ENCODE results near the gene SNCB. TPM values are rescaled to one million over a fixed set of nuclear protein-coding genes. Genes with fewer than 3 reads are reported as not detected.

Gene SNCB
- total and polyA plus RNA-seq, 2 of the 13 experiments (the other 11 are each of a cell fraction or from before 2014, with no cell fraction given) = not detected

DNA sequence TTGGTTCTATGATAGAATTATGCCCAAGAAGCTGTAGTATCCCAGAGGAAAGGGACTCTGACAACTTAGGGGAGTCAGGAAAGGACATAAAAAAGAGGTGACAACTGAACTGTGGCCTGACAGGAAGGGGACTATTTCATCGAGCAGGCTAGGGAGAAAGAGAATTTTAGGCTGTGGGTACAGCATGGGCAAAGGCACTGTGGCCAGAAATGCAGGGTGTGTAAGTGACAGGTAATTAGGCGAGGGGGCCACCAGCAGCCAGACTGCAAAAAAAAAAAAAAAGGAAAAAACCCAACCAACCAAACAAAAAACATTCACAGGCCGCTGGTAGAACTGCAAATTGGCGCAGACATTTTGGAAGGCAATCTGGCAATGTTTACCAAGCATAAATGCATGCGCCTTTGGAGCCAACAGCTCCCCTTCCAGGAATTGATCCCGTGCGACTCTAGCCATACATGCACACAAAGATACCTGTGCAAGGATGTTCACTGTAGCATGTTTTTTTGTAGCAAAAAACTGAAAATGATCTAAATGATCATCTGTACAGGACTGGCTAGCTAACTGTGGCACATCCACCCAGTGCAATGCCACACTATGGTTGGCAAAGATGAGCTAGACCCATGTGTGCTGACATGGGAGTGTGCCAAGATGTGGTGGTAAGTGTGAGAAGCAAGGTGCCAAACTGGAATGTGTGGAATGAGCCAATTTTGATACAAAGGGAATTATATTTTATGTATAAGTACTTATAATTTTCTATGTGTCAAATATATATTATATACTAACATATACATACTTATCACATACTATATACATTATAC lies 1.3 kb upstream of the SNCB start:
- H3K36me3 ChIP-seq (replicated peaks in 1 of 2; ENCODE audit: control insufficient read depth in 1 of 2, insufficient read depth in 2 of 2, low read length in 2 of 2) = no peaks in the 10 kb centered on the region
- DNase-seq (ENCODE audit: low spot score) (no peak), FAIRE-seq (no peak), ATAC-seq (no peak)
- ChIA-PET POLR2A (interaction anchor here (1.8 kb wide), 1 partner anchor 15 kb away, joined by 5 read pairs; the partner anchor contains the start of gene TSPAN17), CTCF (ENCODE audit: low intra/inter-chr PET ratio, low total read pairs) (no interaction called here)
- peaks cover 26% of the 10 kb centered on the region for H3K4me1 ChIP-seq (ENCODE audit: insufficient read depth, low read length)
- no TSS peak for BruUV-seq (replicated peaks)
- in situ Hi-C loops (cut with HindIII; ENCODE audit: extremely low pct_ligation_motif_present, low pct_unique_long_range_greater_than_20kb) (no loop called here), intact Hi-C loops (cut with micrococcal nuclease; ENCODE audit: unreplicated experiment) (no loop called here)
- H3K27ac ChIP-seq (ENCODE audit: extremely low read length, insufficient read depth, low read length) = no peak overlapping the region
- TF ChIP-seq REL (CRISPR knock-in tag; conservative IDR thresholded peaks at IDR 0.05) (no peak), RXRA (CRISPR knock-in tag; IDR thresholded peaks at IDR 0.05) (no peak), TCF12 (IDR thresholded peaks at IDR 0.05) (no peak), TCF12 (CRISPR knock-in tag; IDR thresholded peaks at IDR 0.05) (no peak), ZNF543 (CRISPR knock-in tag; IDR thresholded peaks at IDR 0.05) (no peak), ZNF660 (CRISPR knock-in tag; IDR thresholded peaks at IDR 0.05; ENCODE audit: borderline replicate concordance, low read depth) (no peak), POLR2G (IDR thresholded peaks at IDR 0.05; ENCODE audit: low read depth, low read length) (no peak), STAT5B (CRISPR knock-in tag; IDR thresholded peaks at IDR 0.05) (no peak), ZNF703 (CRISPR knock-in tag; IDR thresholded peaks at IDR 0.05; ENCODE audit: borderline replicate concordance) (no peak), TP53 (CRISPR knock-in tag; conservative IDR thresholded peaks at IDR 0.05) (no peak), MAFK (conservative IDR thresholded peaks at IDR 0.05 in 1 of 2, IDR thresholded peaks at IDR 0.05 in 1 of 2; ENCODE audit: low read length in 2 of 2) (no peak), MBD4 (IDR thresholded peaks at IDR 0.05; ENCODE audit: borderline replicate concordance, low read length) (no peak), AKAP8 (CRISPR knock-in tag; IDR thresholded peaks at IDR 0.05) (no peak), BHLHE40 (IDR thresholded peaks at IDR 0.05; ENCODE audit: low read length) (no peak), SKI (IDR thresholded peaks at IDR 0.05; ENCODE audit: partially characterized antibody) (no peak), ETV5 (CRISPR knock-in tag; IDR thresholded peaks at IDR 0.05; ENCODE audit: borderline replicate concordance) (no peak), ZZZ3 (CRISPR knock-in tag; IDR thresholded peaks at IDR 0.05; ENCODE audit: borderline replicate concordance) (no peak)
- TF ChIP-seq, protein P1, sequence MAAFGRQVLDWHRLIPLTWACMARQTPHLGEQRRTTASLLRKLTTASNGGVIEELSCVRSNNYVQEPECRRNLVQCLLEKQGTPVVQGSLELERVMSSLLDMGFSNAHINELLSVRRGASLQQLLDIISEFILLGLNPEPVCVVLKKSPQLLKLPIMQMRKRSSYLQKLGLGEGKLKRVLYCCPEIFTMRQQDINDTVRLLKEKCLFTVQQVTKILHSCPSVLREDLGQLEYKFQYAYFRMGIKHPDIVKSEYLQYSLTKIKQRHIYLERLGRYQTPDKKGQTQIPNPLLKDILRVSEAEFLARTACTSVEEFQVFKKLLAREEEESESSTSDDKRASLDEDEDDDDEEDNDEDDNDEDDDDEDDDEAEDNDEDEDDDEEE (CRISPR knock-in tag; IDR thresholded peaks at IDR 0.05) = no peak
- TF ChIP-seq, protein P2, sequence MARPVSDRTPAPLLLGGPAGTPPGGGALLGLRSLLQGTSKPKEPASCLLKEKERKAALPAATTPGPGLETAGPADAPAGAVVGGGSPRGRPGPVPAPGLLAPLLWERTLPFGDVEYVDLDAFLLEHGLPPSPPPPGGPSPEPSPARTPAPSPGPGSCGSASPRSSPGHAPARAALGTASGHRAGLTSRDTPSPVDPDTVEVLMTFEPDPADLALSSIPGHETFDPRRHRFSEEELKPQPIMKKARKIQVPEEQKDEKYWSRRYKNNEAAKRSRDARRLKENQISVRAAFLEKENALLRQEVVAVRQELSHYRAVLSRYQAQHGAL (CRISPR knock-in tag; IDR thresholded peaks at IDR 0.05; ENCODE audit: not compliant biosample characterization) = no peak
- TF ChIP-seq, protein P3, sequence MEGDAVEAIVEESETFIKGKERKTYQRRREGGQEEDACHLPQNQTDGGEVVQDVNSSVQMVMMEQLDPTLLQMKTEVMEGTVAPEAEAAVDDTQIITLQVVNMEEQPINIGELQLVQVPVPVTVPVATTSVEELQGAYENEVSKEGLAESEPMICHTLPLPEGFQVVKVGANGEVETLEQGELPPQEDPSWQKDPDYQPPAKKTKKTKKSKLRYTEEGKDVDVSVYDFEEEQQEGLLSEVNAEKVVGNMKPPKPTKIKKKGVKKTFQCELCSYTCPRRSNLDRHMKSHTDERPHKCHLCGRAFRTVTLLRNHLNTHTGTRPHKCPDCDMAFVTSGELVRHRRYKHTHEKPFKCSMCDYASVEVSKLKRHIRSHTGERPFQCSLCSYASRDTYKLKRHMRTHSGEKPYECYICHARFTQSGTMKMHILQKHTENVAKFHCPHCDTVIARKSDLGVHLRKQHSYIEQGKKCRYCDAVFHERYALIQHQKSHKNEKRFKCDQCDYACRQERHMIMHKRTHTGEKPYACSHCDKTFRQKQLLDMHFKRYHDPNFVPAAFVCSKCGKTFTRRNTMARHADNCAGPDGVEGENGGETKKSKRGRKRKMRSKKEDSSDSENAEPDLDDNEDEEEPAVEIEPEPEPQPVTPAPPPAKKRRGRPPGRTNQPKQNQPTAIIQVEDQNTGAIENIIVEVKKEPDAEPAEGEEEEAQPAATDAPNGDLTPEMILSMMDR (CRISPR knock-in tag; IDR thresholded peaks at IDR 0.05) = no peak
- TF ChIP-seq, protein P4, sequence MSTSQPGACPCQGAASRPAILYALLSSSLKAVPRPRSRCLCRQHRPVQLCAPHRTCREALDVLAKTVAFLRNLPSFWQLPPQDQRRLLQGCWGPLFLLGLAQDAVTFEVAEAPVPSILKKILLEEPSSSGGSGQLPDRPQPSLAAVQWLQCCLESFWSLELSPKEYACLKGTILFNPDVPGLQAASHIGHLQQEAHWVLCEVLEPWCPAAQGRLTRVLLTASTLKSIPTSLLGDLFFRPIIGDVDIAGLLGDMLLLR (CRISPR knock-in tag; IDR thresholded peaks at IDR 0.05) = no peak
- no peaks in the 10 kb centered on the region for H3K9me3 ChIP-seq (ENCODE audit: low read length)
- WGBS (ENCODE audit: low lambda C conversion rate) = 9% methylated on average over 7 of the region's 7 CpGs
- H3K4me2 ChIP-seq (ENCODE audit: low read depth, low read length) = no peak overlapping the region
- no peaks in the 10 kb centered on the region for H4K20me1 ChIP-seq (ENCODE audit: insufficient read depth, low read length)
- H3K27me3 ChIP-seq (ENCODE audit: control insufficient read depth in 1 of 2, insufficient read depth in 2 of 2, low read length in 2 of 2) = peaks cover 13 to 79% of the 10 kb centered on the region in 2 experiments; a peak in 4 of 5 replicates
- no peak overlapping the region for H3K9ac ChIP-seq (ENCODE audit: insufficient read depth, low read depth, low read length)
- no peak overlapping the region for H3K4me3 ChIP-seq (replicated peaks in 1 of 3; ENCODE audit: insufficient read depth in 1 of 3, low read depth in 2 of 3, low read length in 3 of 3)
- H2AFZ ChIP-seq (ENCODE audit: low read length) = no peak overlapping the region
- H3K79me2 ChIP-seq (ENCODE audit: insufficient read depth, low read length) = no peaks in the 10 kb centered on the region
